Neural progenitor cell (in vitro differentiated cells): ENCODE data around the gene GPR158.

Experiments
- CTCF ChIP-seq: fragments of 200-600 bp; sonication (generic); IDR thresholded peaks from 2 replicates; pipeline ENCODE4 v1.5.1; 2017; ENCODE audit warnings: antibody characterized with exemption, mild to moderate bottlenecking
- EZH2 ChIP-seq: fragments of 200-600 bp; sonication (generic); IDR thresholded peaks from 2 replicates; pipeline ENCODE4 v1.6.1; 2017; ENCODE audit warnings: antibody characterized with exemption, mild to moderate bottlenecking, moderate library complexity
- EZH2phosphoT487 ChIP-seq: fragments of 200-600 bp; sonication (generic); IDR thresholded peaks from 2 replicates; pipeline ENCODE4 v1.6.1; 2017; ENCODE audit warnings: antibody characterized with exemption

GRCh38 chr10:25451401-25451800 is 276.6 kb downstream of the GPR158 start:
- TF ChIP-seq EZH2, result no peak
- no peak for TF ChIP-seq CTCF
- TF ChIP-seq EZH2phosphoT487, result no peak
